Gastroesophageal sphincter (tissue), 3 donors: Measurements from ENCODE around the gene TSSK3.

Experiments used
- POLR2A ChIP-seq, 2 donors: fragments of 450-650 bp; IDR thresholded peaks; one replicate each; pipeline ENCODE4 v1.6.1; 2017; ENCODE audit warnings: antibody characterized with exemption in 2 of 2, mild to moderate bottlenecking in 2 of 2, moderate library complexity in 1 of 2
- POLR2AphosphoS5 ChIP-seq: sonication (generic); formaldehyde crosslinking; IDR thresholded peaks from one replicate; pipeline ENCODE4 v1.6.1; 2017; ENCODE audit warnings: antibody characterized with exemption
- TF ChIP-seq, protein P1 (sequence below), 4 experiments: fragments of 200-600 bp in 2 of 4; fragments of 450-650 bp in 2 of 4; sonication (generic) in 1 of 4; IDR thresholded peaks; one replicate each; pipeline ENCODE4 v1.5.1; 2017 to 2019; ENCODE audit warnings: antibody characterized with exemption in 4 of 4, mild to moderate bottlenecking in 2 of 4, moderate library complexity in 2 of 4

- TF ChIP-seq POLR2A (IDR thresholded peaks at IDR 0.05), result no peak
- TF ChIP-seq, protein P1, sequence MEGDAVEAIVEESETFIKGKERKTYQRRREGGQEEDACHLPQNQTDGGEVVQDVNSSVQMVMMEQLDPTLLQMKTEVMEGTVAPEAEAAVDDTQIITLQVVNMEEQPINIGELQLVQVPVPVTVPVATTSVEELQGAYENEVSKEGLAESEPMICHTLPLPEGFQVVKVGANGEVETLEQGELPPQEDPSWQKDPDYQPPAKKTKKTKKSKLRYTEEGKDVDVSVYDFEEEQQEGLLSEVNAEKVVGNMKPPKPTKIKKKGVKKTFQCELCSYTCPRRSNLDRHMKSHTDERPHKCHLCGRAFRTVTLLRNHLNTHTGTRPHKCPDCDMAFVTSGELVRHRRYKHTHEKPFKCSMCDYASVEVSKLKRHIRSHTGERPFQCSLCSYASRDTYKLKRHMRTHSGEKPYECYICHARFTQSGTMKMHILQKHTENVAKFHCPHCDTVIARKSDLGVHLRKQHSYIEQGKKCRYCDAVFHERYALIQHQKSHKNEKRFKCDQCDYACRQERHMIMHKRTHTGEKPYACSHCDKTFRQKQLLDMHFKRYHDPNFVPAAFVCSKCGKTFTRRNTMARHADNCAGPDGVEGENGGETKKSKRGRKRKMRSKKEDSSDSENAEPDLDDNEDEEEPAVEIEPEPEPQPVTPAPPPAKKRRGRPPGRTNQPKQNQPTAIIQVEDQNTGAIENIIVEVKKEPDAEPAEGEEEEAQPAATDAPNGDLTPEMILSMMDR (IDR thresholded peaks at IDR 0.05), result no peak
- TF ChIP-seq POLR2AphosphoS5, result no peak
Observed at GRCh38 chr1:32331549-32331948, 30.8 kb upstream of the TSSK3 start.
